ENCODE measurements around the gene PPP1R17. TPM values are rescaled to one million over a fixed set of nuclear protein-coding genes. Genes with fewer than 3 reads are reported as not detected.

The PPP1R17 gene
- polyA plus RNA-seq, 2 of the 4 experiments (the other 2 are of a cell fraction), result not detected

GRCh38 chr7:31652063-31652326, 35.0 kb upstream of the PPP1R17 start:
- TF ChIP-seq CBX8 (IDR thresholded peaks at IDR 0.05) (no peak), POLR2A (IDR thresholded peaks at IDR 0.05; ENCODE audit: low read length) (no peak), CEBPB (IDR thresholded peaks at IDR 0.05) (peak in 1 of 2 experiments; percentile 38; a peak in 1 of 4 replicates), FOXS1 (CRISPR knock-in tag; IDR thresholded peaks at IDR 0.05) (no peak), FOSB (CRISPR knock-in tag; IDR thresholded peaks at IDR 0.05) (no peak)
- Histone ChIP-seq H3K9me3 (no peaks in the 10 kb centered on the region), H3K4me1 (no peaks in the 10 kb centered on the region), H3K27ac (no peak overlapping the region), H3K4me2 (no peak overlapping the region), H3K4me3 (no peak overlapping the region)
- DNase-seq (ENCODE audit: low read depth in 1 of 2, low spot score in 1 of 2) (no peak), FAIRE-seq (no peak), ATAC-seq (no peak)
- CTCF ChIA-PET, result interaction anchor here (1.6 kb wide), 1 partner anchor 517 kb away, joined by 3 read pairs; no protein-coding TSS in a partner anchor
- POLR2A ChIA-PET, result no interaction called here

- 32% methylated on average over 5 of the region's 5 CpGs for WGBS (ENCODE audit: missing lambda C conversion rate)
- Histone ChIP-seq H3K9me3 (no peaks in the 10 kb centered on the region), H3K27ac (no peak overlapping the region), H3K4me1 (no peaks in the 10 kb centered on the region), H3K4me2 (no peak overlapping the region), H3K4me3 (no peak overlapping the region)
- TF ChIP-seq HDAC2 (IDR thresholded peaks at IDR 0.05), result no peak
- peak; percentile 88 to 94 for ATAC-seq
- ChIA-PET CTCF (interaction anchor here (1.2 kb wide), 1 partner anchor 289 kb away, joined by 3 read pairs; no protein-coding TSS in a partner anchor), POLR2A (no interaction called here)
- DNase-seq (ENCODE audit: low read depth in 1 of 2, low spot score in 1 of 2), result peak; percentile 6 to 30
- no peak for FAIRE-seq
Measured at GRCh38 chr7:31663072-31663471, 23.9 kb upstream of the PPP1R17 start.

GRCh38 chr7:31664890-31665289, 22.1 kb upstream of the PPP1R17 start:
- Histone ChIP-seq H3K27ac (no peak overlapping the region), H3K9me3 (no peaks in the 10 kb centered on the region), H3K4me2 (no peak overlapping the region), H3K4me1 (no peaks in the 10 kb centered on the region), H3K4me3 (no peak overlapping the region)
- ChIA-PET POLR2A (no interaction called here), CTCF (no interaction called here)
- ATAC-seq (no peak), DNase-seq (ENCODE audit: low read depth in 1 of 2, low spot score in 1 of 2) (no peak), FAIRE-seq (no peak)
- TF ChIP-seq HMGXB4 (CRISPR knock-in tag; IDR thresholded peaks at IDR 0.05; ENCODE audit: borderline replicate concordance), result no peak
- no peak for TF ChIP-seq TFCP2L1 (CRISPR knock-in tag; IDR thresholded peaks at IDR 0.05)
- no peak for TF ChIP-seq CHD4 (IDR thresholded peaks at IDR 0.05; ENCODE audit: borderline replicate concordance)
- no peak for TF ChIP-seq BCL3 (IDR thresholded peaks at IDR 0.05)
- no peak for TF ChIP-seq MAX (IDR thresholded peaks at IDR 0.05)
- no peak for TF ChIP-seq CHD2 (IDR thresholded peaks at IDR 0.05; ENCODE audit: low read length, partially characterized antibody)
- TF ChIP-seq CBX2 (IDR thresholded peaks at IDR 0.05; ENCODE audit: borderline replicate concordance, low read depth), result no peak
- TF ChIP-seq NR3C1 (IDR thresholded peaks at IDR 0.05), result no peak
- no peak for TF ChIP-seq USF2 (IDR thresholded peaks at IDR 0.05)

GRCh38 chr7:31665546-31665945, 21.5 kb upstream of the PPP1R17 start:
- FAIRE-seq, result no peak

More at GRCh38 chr7:31665546-31665945, 21.5 kb upstream of the PPP1R17 start:
- Histone ChIP-seq H3K9me3 (no peaks in the 10 kb centered on the region), H3K4me1 (no peaks in the 10 kb centered on the region), H3K4me3 (no peak overlapping the region), H3K27ac (no peak overlapping the region), H3K4me2 (no peak overlapping the region)
- ChIA-PET CTCF (interaction anchor here (1.3 kb wide), 1 partner anchor 531 kb away, joined by 3 read pairs; no protein-coding TSS in a partner anchor), POLR2A (no interaction called here)
- TF ChIP-seq JUN (IDR thresholded peaks at IDR 0.05) (no peak), FOSB (CRISPR knock-in tag; IDR thresholded peaks at IDR 0.05) (no peak), RAD21 (conservative IDR thresholded peaks at IDR 0.05 in 1 of 2, IDR thresholded peaks at IDR 0.05 in 1 of 2) (no peak), RFX5 (IDR thresholded peaks at IDR 0.05) (no peak), EHMT2 (IDR thresholded peaks at IDR 0.05; ENCODE audit: low read depth) (no peak), CHD4 (IDR thresholded peaks at IDR 0.05; ENCODE audit: borderline replicate concordance) (no peak), ELK1 (IDR thresholded peaks at IDR 0.05; ENCODE audit: low read depth, low read length) (no peak), EHF (CRISPR knock-in tag; IDR thresholded peaks at IDR 0.05) (no peak), USF2 (IDR thresholded peaks at IDR 0.05) (no peak), SREBF2 (IDR thresholded peaks at IDR 0.05) (no peak), BHLHE40 (IDR thresholded peaks at IDR 0.05; ENCODE audit: low read depth, low read length) (no peak), NR3C1 (IDR thresholded peaks at IDR 0.05) (no peak), POLR2A (IDR thresholded peaks at IDR 0.05; ENCODE audit: low read length) (no peak)
- DNase-seq (ENCODE audit: low read depth in 1 of 2, low spot score in 1 of 2), result no peak
- ATAC-seq, result no peak
- 20% methylated on average over 1 of the region's 1 CpG for WGBS (ENCODE audit: missing lambda C conversion rate)
